HG02870 (cell line): Measurements from ENCODE around the gene PDCD2L.
A peak's percentile ranks its signal among the peaks of the same experiment; 100 is the strongest.
"Not testable (repeated sequence)": the region's sequence is repeated elsewhere in the genome, so short reads cannot be mapped to it uniquely, and the experiment has no call there.

ENCODE experiments used
- ATAC-seq: cut with Tn5 transposase; IDR thresholded peaks from one replicate; pipeline ENCODE4 v1.9.1; 2021; ENCODE audit warnings: mild to moderate bottlenecking, moderate library complexity; ENCODE audit not compliant: unreplicated experiment

The PDCD2L gene

GRCh38 chr19:34404109-34404909 lies at the start of gene PDCD2L:
Gene PDCD2L, plus strand, starts transcription at chr19:34404399. Its CDS starts 32 bp downstream, at chr19:34404431.
- ATAC-seq = peak; percentile 77

GRCh38 chr19:34355201-34355600 lies 49.0 kb upstream of the PDCD2L start:
- ATAC-seq = no peak

DNA sequence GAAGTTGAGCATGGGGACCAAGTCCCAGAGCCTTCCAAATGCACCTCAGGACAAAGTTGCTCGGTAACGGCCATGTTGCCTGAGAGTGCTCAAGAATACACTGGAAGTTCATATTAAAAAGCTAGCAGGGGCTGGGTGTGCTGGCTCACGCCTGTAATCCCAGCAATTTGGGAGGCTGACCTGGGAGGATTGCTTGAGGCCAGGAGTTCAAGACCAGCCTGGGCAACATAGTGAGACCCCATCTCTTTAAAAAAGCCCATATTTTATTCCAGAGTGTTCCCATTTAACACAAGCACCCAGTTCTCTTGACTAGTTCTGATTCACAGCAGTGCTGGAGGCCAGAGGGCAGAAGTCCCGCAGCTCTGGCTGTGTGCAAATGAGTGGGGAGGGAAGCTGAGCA lies 47.3 kb upstream of the PDCD2L start:
- ATAC-seq = no peak

- ATAC-seq = no peak
These were observed 46.8 kb upstream of the PDCD2L start for GRCh38 chr19:34357431-34357830.

- peak; percentile 91 for ATAC-seq
These were observed 44.9 kb upstream of the PDCD2L start for GRCh38 chr19:34359140-34359953.

GRCh38 chr19:34359954-34360315 lies 44.3 kb upstream of the PDCD2L start:
- no peak for ATAC-seq

DNA sequence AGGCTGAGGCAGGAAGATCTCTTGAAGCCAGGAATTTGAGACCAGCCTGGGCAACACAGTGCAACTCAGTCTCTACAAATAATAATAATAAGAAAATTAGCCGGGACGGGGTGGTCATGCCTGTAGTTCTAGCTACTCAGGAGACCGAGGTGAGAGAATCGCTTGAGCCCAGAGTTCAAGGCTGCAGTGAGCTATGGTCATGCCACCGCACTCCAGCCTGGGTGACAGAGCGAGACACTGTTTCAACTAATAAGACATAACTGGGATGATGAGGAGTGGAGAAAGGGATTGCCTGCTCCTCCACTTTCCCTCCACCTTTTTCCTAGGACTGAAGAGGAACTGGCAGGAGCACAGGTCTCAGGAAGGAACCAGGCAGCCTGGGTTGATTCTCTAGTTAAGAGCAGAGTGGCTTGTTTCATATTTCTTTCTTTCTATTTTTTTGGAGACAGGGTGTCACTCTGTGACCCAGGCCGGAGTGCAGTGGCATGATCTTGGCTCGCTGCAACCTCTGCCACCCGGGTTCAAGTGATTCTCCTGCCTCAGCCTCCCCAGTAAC lies 43.8 kb upstream of the PDCD2L start:
- ATAC-seq = no peak

DNA sequence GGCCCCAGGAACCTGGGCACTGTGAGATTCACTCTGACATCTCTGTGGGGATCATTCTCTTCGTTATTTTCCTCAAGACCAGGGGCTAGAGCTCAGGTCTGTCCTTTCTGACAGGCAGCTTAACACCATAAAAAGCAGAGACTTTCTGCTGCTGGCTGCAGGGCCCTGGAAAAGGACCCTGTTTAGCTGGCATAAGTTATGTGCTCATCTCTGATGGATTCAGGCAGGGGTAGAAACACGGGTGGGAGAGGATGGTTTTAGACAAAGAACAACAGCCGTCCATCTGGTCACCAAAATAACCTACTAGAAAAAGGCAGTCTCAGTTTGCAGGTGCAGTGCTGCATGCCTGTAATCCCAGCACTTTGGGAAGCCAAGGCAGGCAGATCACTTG lies 41.5 kb upstream of the PDCD2L start:
- no peak for ATAC-seq

- ATAC-seq = no peak
These were observed 41.1 kb upstream of the PDCD2L start for GRCh38 chr19:34363094-34363493.

DNA sequence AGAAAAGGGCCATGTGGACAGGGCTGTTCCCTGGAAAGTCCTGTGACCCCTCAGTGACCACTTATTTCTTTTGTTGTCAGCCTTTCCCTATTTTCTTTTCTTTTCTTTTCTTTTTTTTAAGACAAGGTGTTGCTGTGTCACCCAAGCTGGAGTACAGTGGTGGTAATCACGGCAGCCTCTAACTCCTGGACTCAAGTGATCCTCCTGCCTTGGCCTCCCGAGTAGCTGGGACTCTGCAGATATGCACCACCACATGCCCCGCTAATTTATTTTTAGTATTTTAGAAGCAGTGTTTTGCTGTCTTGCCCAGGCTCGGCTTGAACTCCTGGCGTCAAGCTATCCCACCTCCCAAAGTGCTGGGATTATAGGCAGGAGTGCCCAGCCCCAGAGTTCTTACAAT lies 40.3 kb upstream of the PDCD2L start:
- no peak for ATAC-seq

- no peak for ATAC-seq
These were observed 39.8 kb upstream of the PDCD2L start for GRCh38 chr19:34364462-34364829.

GRCh38 chr19:34364830-34365462 lies 39.3 kb upstream of the PDCD2L start, which contains the start of gene GPI:
Gene GPI, plus strand, starts transcription at chr19:34365196. Its CDS starts 71 bp downstream, at chr19:34365267.
- peak; percentile 47 for ATAC-seq

DNA sequence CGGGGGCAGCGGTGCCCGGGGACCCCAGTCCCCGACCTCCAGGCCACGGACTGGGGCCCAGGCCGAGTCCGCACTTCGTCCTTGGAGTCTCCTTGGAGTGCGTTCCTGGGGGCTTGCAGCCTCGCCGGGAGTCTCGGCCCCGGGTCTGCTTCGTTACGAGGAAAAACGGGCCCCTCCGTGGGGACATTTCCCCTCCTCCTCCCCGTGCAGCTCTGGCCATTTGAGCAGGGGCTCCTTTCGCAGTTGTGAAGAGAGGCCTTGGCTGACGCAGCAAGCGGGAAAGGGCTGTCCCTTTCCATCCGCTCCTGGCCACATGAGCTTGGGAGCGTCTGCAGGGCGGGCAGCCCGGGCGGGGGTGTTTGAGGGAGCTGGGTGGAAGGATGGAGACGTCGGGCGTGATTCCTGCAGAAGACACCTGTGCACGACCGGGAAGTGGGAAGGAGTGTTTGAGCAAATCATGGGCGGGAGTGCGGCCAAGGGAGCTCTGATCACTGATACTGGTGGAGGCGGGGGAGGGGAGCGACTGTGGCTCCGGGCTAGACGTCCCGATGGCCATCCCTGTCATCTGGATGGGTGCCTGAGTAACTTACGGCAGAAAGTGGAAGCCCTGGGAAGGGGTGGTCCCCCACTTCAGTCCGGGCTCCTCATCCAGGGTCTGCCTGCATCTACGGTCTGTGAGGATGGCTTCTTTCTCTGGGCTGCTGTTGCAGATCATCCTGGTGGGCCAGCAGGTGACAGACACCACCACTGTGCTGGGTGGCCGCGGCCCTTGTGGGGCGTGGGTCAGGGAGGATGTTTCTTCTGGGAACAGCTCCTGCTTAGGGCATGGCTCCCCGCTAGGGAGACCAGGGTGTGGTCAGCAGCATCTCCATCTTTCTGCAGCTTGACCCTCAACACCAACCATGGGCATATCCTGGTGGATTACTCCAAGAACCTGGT lies 38.5 kb upstream of the PDCD2L start:
- ATAC-seq = peak; percentile 18

DNA sequence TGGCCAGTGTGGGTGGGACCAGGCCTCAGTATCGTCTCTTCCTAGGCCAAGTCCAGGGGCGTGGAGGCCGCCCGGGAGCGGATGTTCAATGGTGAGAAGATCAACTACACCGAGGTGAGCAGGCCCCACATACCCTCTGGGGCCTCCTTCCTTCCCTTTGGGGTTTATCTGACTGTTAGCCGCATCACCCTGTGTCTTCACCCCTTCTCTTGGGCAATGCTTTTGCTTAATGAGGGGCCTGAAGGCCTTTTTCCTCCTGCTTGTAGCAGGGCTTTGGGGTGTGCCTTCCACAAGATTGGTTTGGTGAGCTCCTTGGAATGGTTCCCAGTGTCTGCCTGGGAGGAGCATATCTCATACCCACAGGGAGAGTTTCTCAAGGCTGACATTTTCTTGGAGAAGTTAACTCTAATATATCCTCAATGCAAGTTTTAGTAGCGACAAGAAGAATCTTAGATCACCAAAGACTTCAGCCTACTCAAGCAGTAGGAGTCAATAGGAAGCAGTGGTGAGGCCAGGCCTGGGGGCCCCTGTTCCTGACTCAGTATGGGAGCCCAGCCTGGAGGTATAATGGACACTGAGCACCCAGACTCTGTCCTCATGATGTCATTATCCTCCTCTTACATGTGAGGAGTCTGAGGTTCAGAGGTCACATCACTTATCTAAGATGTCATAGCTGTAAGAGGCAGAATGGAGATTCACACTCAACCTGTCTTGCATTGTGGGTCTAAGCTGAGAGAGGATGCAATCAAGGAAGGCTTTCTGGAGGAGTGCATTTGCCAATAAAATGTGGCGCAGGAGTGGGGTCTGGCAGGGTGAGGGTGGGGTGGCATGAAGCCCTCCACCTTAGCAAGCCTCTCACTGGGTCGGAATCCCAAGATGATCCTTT lies 37.2 kb upstream of the PDCD2L start:
- ATAC-seq = no peak

DNA sequence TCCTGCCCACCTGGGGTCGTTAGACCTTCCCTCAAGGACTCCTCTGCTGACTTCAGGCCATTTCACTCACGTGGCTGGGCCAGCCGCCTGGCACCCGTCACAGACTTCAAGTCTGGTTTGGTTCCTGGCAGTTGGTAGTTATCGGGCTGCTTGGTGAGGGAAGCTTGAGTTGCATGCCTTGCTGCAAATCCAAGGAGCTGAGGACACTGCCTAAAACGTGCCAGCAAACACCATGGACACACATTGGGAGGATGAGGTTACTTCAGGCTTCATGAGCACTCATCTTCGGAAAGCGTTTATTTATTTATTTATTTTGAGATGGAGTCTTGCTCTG lies 36.6 kb upstream of the PDCD2L start:
- no peak for ATAC-seq

DNA sequence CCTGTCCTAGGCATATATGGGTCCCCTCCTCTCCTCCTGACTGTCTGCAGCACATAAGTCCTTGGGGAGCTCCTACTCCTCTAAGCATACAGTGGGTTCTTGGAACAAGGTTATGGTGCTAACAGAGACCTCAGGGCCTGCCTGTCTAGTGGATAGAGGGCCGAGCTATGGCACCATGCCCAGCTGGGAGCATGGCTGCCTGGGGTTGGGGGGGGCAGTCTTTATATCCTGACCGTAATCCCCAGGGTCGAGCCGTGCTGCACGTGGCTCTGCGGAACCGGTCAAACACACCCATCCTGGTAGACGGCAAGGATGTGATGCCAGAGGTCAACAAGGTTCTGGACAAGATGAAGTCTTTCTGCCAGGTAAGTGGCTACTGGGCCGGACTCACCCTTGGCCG lies 35.9 kb upstream of the PDCD2L start:
- no peak for ATAC-seq

DNA sequence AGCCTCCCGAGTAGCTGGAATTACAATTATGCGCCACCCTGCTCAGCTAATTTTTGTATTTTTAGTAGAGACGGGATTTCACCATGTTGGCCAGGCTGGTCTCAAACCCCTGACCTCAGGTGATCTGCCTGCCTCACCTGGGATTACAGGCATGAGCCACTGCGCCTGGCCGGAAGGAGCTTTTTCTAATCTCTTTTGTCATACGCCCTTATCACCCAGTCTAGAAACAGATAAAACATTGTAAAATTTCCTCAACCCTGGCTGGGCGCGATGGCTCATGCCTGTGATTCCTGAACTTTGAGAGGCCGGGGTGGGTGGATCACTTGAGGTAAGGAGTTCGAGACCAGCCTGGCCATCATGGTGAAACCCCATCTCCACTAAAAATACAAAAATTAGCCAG lies 35.0 kb upstream of the PDCD2L start:
- not testable (repeated sequence) for ATAC-seq

DNA sequence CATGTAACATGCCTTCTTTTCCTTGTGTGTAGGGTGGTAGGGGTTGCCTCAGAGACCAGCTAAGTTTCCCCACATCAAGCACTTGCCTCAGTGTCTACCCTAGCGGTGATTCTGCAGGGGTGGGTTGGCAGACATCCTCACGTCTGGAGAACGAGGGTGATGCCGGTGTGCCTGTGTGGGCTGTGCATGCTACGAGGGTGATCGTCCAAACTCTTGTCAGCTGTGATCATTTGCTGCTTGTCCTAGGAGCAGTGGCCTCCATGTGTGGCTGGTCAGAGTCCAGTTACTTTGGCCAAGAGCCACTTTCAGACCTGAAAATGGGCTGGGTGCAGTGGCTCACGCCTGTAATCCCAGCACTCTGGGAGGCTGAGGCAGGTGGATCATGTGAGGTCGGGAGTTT lies 34.1 kb upstream of the PDCD2L start:
- ATAC-seq = no peak

- ATAC-seq = no peak
These were observed 33.2 kb upstream of the PDCD2L start for GRCh38 chr19:34370983-34371382.
